AG09309 (cell line): ENCODE measurements around the gene PRLR.

ENCODE experiments used
- DNase-seq: peaks from one replicate; pipeline ENCODE4 v3.0.0-alpha.2; 2010; ENCODE audit warnings: low read depth
- H3K4me3 ChIP-seq: 2 replicates; pipeline ENCODE4 v1.5.1; 2011; ENCODE audit warnings: mild to moderate bottlenecking, low read depth, low read length, moderate library complexity; ENCODE audit not compliant: control insufficient read depth
- TF ChIP-seq, protein P1 (sequence below): IDR thresholded peaks from 2 replicates; pipeline ENCODE4 v1.5.1; 2011; ENCODE audit warnings: mild to moderate bottlenecking, low read depth, low read length, inconsistent platforms; ENCODE audit not compliant: insufficient read depth, control insufficient read depth; ENCODE audit errors: missing control alignments

The PRLR gene

DNA sequence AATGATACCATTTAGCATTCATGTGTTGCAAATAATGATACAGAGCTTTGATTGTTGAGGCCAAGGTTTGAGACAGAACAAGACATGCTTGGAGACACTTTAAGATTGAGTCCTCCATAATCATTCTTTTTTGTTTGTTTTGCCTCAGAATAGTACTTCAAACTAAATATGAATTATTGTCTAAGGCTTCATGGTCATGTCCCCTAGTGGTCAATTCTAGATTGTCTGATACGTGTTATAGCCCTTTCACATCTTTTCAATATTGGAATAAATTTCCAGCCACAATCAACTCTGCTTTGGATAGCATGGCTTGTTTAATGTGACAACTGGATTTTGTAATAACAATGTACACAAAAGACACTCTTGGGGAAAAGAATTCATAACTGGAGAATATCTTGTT is 64.2 kb downstream of the PRLR start:
- TF ChIP-seq, protein P1, sequence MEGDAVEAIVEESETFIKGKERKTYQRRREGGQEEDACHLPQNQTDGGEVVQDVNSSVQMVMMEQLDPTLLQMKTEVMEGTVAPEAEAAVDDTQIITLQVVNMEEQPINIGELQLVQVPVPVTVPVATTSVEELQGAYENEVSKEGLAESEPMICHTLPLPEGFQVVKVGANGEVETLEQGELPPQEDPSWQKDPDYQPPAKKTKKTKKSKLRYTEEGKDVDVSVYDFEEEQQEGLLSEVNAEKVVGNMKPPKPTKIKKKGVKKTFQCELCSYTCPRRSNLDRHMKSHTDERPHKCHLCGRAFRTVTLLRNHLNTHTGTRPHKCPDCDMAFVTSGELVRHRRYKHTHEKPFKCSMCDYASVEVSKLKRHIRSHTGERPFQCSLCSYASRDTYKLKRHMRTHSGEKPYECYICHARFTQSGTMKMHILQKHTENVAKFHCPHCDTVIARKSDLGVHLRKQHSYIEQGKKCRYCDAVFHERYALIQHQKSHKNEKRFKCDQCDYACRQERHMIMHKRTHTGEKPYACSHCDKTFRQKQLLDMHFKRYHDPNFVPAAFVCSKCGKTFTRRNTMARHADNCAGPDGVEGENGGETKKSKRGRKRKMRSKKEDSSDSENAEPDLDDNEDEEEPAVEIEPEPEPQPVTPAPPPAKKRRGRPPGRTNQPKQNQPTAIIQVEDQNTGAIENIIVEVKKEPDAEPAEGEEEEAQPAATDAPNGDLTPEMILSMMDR = peak; percentile 11

DNA sequence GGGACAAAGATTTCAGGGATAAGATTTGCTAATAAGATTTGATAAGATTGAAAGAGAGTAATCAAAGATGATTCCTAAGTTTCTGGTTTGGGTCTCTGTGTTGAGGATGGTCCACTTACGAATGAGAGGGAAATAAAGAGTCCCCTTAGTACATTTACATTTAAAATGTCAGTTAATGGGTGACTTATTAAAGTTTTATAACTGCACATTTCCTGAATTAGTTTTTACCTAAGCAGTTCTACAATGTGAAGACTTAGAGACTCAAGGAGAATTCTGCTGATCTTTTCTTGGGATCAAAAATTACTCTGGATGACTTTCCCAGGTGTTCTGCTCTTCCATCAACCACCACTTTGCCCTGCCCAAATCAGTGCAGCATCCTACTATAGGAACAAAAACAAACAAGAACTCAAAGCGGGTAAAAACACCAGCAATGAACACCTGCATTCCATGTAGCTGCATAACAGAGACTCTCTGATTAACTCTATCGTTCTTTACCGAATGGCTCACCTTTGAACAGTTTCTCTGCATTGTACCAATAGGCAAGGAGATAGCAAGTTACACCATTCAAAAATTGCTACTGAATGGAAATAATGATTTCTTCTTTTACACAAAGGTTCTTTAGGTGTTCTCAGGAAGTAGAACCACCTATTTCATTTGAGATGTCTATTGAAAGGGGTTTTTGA is 65.3 kb downstream of the PRLR start:
- H3K4me3 ChIP-seq = no peak overlapping the region
- DNase-seq = no peak
- TF ChIP-seq, protein P1 = no peak

More for the DNA sequence above, 64.2 kb downstream of the PRLR start:
- DNase-seq = no peak
- H3K4me3 ChIP-seq = no peak overlapping the region

DNA sequence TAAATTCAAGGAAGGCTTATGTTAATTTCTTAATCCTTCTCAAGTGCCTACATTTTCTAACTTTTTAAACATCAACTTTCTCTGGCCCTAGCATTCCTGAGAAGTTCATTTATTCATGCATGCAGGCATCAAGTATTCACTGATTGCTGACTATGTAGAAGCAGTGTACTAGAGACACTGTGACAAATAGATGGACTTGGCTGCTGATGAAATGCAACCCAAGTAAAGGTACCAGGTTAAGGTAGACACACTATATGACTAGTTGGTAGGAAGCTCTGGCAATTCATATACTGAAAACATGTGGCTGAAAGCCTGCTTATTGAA is 66.6 kb downstream of the PRLR start:
- no peak for DNase-seq
- H3K4me3 ChIP-seq = no peak overlapping the region
- TF ChIP-seq, protein P1 = no peak

DNA sequence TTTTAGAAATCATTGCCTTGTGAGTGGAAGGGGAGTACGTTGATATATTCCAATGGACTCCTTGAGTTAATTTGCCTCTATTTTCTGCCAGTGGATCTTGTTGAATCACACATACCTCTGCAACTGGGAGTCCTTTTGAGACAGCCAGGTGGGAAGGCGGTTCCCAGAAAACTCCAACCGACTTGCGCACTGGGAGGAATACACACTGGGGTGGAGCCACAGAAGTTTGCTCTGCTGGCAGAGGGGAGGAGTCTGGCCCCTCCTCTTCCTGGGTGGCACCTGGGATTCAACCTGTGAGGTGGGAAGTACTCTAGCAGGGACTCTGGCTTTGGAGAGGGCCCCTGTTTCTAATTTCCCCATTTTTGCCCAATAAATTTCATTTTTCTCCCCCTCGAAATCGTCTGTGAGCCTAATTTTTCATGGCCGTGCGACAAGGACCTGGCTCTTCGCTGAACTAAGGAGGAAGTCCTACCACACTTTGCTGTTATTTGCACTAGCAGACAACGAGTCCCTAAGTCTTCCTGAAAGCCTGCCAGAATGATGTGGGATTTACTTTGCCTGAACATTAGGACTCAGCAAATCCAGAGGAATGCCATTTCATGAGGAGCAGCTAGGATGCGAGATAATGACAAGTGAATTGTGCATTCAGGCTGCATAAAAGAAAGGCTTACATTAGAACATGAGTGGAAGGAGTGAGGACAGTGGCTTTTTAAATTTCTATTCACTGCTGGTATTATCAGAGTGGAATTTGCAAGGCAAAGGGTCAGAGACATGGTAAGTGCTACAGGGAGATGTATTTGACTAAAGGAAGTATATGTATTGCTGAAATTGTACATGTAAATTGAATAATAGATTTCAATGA is 67.2 kb downstream of the PRLR start:
- TF ChIP-seq, protein P1 = no peak
- DNase-seq = no peak
- H3K4me3 ChIP-seq = no peak overlapping the region

DNA sequence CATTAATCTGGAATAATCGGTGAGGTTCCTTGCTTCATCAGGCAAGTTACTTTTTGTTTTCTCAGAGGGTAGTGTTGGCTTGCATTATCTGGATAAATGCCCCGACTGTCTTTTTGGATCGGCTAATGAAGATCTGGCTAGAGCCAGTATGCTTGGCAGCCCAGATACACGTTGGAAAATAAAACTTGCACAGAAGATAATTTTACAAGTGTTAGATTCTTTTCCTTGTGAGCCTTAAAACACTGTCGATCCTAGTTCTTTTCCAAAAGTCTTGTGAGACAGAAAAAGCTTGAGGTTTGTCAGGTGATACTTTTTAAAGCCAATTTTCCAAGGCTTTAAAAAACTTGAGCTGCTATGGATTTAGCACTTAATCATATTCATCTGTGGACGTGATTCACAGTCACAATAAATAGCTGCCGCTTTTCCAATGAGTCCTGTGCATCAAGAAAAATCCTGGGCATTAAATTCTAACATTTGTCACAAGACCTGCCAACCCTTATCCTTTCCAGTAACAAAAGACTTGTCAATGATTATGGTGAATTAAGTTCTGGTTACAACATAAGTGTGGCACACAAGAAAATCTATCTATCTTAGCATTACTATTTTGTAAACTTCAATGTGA is 68.5 kb downstream of the PRLR start:
- H3K4me3 ChIP-seq = no peak overlapping the region
- TF ChIP-seq, protein P1 = no peak
- DNase-seq = no peak

DNA sequence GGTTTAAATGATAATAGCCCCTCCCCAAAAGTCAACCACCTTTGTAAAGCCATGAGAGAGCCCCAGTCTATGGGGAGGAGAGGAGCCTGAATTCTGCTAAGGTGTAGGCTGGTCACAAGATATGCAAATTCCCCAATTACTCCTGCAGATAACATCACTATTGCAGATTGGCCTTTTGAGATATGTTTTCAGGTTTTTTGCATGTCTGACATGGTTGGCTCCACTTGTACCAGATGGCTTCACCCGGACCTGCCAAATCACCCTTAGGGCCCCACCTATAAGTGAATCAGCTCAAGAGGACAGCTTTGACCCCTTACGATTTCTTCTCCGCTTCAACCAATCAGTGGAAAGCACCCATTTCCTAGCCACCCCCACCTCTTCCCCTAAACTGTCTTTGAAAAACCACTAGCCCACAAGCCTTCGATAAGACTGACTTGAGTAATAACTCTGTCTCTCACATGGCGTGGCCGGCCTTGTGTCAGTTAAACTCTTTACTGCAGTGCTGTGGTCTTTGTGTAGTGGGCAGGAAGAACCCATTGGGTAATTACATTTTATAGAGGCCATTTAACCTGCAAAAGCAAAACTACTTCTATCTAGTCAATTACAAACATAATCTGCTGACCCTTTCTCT is 69.7 kb downstream of the PRLR start:
- no peak overlapping the region for H3K4me3 ChIP-seq
- TF ChIP-seq, protein P1 = no peak
- no peak for DNase-seq
